LNCAP (cell line): Measurements from ENCODE around the gene RBKS.

ENCODE experiments used
- TF ChIP-seq, protein P1 (sequence below): fragments of 450-650 bp; IDR thresholded peaks from 2 replicates; pipeline ENCODE4 v1.5.1; 2017; ENCODE audit warnings: mild to moderate bottlenecking

RBKS gene

GRCh38 chr2:27823569-27823968 lies 66.6 kb downstream of the RBKS start:
- TF ChIP-seq, protein P1, sequence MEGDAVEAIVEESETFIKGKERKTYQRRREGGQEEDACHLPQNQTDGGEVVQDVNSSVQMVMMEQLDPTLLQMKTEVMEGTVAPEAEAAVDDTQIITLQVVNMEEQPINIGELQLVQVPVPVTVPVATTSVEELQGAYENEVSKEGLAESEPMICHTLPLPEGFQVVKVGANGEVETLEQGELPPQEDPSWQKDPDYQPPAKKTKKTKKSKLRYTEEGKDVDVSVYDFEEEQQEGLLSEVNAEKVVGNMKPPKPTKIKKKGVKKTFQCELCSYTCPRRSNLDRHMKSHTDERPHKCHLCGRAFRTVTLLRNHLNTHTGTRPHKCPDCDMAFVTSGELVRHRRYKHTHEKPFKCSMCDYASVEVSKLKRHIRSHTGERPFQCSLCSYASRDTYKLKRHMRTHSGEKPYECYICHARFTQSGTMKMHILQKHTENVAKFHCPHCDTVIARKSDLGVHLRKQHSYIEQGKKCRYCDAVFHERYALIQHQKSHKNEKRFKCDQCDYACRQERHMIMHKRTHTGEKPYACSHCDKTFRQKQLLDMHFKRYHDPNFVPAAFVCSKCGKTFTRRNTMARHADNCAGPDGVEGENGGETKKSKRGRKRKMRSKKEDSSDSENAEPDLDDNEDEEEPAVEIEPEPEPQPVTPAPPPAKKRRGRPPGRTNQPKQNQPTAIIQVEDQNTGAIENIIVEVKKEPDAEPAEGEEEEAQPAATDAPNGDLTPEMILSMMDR, result no peak

- TF ChIP-seq, protein P1, result no peak
Measured at GRCh38 chr2:27823135-27823534, 67.1 kb downstream of the RBKS start.

DNA sequence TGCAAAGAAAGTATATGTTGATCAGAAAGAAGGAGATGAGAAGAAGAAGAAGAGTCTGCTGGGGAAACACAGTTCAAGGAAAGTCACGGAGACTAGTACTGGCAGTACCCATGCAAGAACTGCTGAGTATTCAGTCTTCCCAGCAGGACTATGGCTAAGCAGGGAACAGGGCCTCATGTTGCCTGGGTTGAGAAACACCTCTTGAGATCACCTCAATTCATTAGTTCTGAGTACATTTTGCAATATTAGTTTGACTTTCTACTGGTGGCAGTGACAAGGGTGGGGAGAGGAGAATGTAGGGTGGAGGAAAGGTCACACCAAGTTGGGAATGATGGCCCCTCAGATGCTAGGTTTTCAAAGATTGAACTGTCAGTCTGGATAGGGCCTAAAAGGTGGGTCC lies 68.1 kb downstream of the RBKS start:
- TF ChIP-seq, protein P1, result no peak

GRCh38 chr2:27815860-27816438 lies 74.2 kb downstream of the RBKS start:
- TF ChIP-seq, protein P1, result no peak

DNA sequence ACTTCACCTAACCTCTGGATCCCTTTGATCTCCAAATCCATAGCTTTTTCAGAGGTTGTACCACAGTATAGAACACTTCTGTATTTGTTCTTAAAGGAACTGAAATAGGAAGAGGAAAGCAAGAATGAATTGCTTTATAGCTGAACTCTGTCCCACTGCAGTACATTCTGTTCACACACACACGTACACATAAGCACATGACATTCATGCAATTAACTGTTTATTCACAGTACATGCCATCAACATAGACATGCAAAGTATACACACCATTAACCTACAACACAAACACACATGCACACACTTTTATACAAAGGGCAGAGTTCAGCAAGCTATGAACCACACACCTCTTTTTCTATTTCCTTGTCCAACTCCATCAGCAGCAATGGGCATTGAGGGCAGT lies 75.4 kb downstream of the RBKS start:
- TF ChIP-seq, protein P1, result no peak

DNA sequence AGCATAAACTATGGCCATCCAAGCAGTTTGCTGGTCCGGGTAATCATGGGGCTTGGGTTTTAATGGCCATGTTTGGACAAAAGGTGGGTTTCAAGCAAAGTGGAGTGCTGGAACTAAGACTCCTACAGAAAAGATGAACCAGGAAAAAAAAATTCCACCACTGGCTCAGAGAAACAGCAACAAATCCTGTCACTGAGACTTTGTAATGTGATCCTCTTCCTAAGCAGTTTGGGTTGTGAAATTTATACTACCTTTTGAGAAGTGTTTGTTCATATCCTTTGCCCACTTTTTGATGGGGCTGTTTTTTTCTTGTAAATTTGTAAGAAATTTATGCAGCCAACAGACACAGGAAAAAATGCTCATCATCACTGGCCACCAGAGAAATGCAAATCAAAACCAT lies 78.4 kb downstream of the RBKS start:
- TF ChIP-seq, protein P1, result no peak

DNA sequence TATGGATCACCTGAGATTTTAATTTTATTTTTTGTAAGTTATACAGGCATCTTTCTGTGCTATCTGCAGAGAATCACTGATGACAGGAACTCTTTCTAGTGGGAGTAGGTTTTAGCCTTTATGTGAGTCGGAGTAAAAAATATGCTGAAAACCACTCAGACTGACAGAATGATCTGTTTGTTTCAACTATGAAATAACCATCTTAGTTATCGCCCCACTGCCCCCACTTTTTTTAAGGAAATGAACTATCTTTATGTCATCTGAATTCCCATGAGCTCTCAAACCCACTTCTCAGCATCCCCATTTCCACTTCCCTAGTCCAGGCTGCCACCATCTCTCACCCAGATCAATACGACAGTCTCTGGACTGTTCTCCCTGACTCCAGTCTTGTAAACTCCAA lies 79.7 kb downstream of the RBKS start:
- TF ChIP-seq, protein P1, result no peak

DNA sequence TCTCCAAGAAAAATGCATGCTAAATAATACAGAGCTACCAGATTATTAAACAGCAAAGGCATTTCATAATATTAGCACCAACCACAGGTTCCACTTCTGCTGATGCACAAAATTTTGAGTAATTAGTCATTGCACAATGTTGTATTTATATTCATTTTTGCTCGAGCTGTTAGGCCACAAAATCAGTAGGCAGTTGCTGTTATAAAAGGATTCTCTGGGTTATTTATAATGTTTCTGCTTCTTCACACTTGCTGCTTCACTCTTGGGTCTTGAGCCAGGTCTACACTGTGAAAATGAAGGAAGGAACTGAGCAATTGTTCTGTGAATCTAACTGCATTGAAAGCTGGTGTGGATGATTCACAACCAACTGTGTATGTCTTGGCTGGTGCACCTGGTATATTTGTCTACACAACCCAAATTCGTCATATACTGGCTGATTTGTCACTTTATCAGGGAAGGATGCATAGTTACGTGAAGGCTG lies 80.4 kb downstream of the RBKS start:
- TF ChIP-seq, protein P1, result no peak
